CD4-positive, alpha-beta T cell treated with Interleukin-17A for 4 hours (primary cell): ENCODE data around the gene KHDC1L.
"Not testable (repeated sequence)": the region's sequence is repeated elsewhere in the genome, so short reads cannot be mapped to it uniquely, and the experiment has no call there.

Experiments
- DNase-seq: peaks from one replicate; pipeline ENCODE4 v3.0.0-alpha.2; 2020; ENCODE audit warnings: mixed read lengths

KHDC1L gene

DNA sequence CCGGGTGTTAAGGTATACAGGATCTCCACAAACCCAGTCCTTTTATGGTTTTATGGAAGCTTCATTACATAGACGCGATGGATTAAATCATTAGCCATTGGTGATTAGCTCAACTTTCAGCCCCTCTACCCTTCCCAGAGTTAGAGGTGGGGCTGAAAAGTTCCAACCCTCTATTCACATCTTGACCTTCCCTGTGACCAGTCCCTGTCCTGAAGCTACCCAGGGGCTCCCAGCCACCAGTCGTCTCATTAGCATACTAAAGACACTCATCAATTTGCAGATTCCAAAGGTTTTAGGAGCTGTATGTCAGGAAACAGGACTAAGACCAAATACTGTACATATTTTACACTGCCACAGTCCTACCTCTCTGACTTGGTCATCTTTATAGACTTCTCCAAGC, 21.0 kb downstream of the KHDC1L start:
- DNase-seq = no peak

DNA sequence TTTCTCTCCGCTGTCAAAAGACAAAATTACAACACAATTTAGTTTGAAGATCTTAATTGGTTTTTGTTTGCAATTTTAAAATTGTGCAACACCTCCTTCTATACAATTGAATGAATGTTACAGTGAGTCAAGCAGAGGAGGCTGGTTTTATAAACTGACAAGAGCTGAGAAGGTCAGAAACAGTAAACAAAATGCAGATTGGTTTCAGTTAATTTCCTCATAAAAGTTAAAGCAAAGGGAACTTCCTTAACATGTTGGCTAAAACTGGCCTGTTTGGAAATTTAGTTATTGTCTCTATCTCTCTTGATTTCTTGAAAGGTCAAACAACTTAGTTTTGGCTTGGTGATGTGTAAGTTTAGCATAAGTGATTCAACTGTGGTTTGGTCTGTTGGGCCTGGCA, 22.2 kb downstream of the KHDC1L start:
- DNase-seq = no peak

DNA sequence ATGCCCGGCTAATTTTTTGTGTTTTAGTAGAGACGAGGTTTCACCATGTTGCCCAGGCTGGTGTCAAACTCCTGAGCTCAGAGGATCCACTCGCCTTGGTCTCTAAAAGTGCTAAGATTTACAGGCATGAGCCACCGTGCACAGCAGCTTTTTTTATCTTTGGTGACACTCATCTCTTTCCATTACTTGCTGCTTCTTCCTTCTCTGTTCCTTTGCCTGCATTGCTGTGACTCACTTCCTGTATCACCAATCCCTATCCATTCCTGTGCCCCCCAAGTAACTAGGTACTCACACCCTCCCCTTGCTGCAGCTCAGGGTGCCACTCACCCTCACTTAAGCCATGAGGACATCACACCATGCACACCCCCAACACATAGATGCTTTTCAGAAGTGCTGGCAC, 24.6 kb downstream of the KHDC1L start:
- no peak for DNase-seq

DNA sequence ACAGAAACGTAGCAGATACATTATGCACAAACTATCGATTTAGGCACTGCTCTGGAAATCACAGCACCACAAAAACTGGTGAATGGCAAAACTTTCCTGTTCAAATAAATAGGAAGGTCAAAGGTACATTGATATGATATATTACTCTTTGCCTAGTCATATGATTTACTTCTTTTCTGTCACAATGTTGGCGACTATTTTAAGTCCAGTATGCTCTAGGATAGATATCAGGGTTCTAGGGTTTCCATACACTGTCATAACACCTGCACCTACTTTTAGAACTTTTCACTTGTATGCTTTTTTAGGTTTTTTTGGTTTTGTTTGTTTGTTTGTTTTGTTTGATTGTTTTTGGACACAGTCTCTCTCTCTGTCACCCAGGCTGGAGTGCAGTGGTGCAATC, 25.0 kb downstream of the KHDC1L start:
- DNase-seq = no peak

DNA sequence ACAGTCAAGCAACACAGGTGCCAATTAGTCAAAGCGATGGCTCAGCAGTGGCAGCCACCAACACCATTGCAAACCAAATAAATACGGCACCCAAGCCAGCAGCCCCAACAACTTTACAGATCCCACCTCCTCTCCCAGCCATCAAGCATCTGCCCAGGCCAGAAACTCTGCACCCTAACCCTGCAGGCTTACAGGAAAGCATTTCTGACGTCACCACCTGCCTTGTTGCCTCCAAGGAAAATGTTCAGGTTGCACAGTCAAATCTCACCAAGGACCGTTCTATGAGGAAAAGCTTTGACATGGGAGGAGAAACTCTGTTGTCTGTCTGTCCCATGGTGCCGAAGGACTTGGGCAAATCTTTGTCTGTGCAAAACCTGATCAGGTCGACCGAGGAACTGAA, 30.6 kb downstream of the KHDC1L start:
- no peak for DNase-seq

DNA sequence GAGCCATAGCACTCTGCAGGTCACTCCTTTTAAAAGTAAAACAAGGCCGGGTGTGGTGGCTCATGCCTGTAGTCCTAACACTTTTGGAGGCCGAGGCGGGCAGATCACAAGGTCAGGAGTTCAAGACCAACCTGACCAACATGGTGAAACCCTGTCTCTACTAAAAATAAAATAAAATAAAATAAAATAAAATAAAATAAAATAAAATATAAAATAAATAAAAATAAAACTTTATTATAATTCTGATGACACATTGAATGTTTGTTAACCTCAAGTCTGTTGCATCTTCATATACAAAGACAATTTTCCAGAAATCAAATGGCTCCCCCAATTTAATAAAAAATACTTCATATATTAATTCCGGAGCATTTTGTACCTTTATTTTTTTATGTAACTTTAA, 32.0 kb downstream of the KHDC1L start:
- not testable (repeated sequence) for DNase-seq

DNA sequence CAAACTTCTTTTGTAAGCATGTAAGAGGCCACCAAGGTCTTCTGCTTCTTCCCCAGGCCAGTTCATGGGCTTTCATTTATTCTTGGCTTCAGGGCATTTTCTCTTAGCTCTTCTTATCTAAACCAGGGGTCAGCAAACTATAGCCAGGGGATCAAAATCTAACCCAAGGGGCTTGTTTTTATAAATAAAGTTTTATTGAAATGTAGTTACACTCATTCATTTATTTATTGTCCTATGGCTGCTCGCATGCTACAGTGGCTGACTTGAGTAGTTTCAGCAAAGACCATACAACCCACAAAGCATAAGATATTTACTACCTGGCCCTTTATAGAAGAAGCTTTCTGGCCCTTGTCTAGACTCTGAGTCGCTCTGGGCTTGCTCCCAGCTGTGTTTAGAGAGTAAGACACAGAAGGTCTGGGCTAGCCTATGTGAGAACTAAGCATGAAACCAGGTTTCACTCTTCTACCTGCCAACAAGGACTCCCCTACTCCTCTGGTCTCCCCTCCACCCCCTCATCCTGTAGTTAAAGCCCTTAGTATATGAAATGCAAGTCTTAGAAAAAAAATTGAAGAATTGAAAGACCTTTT, 43.2 kb downstream of the KHDC1L start:
- no peak for DNase-seq

GRCh38 chr6:73180763-73181619, 44.3 kb downstream of the KHDC1L start:
- no peak for DNase-seq

DNA sequence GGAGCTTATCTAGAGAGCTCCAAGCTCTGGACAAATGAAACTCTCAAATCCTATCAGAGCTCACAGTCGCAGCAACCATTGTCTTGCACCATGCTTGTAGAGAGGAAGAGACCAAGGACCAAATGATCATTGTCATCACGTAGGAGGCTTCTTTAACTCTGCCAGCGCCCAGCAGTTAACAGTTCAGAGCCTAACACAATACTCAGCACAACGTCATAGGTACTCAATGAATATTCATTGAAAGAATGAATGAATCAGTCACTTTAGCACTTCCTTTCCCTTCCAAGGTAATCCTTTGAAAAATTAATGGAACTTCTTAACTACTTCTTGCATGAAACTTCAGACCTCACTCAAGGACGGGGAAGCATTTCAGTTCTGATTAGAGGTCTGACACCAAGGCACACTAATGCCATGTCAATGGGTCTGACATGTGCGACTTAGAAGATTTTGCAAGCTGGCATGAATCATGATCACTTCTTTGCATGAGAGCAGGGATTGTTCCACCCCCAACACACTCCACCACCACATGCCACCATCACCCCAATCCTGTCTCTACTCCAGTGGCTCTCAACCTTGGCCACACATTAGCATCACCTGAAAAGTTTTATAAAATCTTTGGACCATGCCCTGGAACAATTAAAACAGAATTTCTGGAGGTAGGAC, 45.1 kb downstream of the KHDC1L start:
- no peak for DNase-seq

GRCh38 chr6:73177221-73177944, 47.9 kb downstream of the KHDC1L start:
- no peak for DNase-seq

GRCh38 chr6:73176057-73176456, 49.2 kb downstream of the KHDC1L start:
- DNase-seq = no peak

DNA sequence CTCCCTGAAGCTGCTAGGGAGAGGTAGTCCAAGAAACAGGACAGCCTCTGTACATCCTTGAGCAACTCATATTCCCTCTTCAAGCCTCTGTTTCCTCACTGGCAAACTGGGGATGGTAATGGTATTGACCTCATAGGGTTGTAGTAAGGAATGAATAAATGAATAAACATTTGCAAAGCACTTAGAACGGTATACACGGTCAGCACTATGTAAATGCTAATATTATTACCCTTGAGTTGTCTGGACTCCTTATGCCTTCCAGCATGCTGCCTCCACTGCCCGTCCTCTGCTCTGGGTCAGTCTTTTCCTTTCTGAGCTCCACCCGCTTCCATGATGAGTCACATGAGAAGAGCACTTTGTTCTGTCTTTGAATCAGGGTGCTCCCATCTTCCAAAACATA, 50.6 kb downstream of the KHDC1L start:
- no peak for DNase-seq
